ENCODE results near the gene NDRG3.

Gene NDRG3

GRCh38 chr20:36605399-36606157, 140.3 kb downstream of the NDRG3 start, which contains the start of gene RAB5IF:
TSS of gene RAB5IF (plus strand) at chr20:36605779. CDS start at chr20:36605952, 173 bp downstream.
- peak; percentile 99 for DNase-seq

GRCh38 chr20:36604952-36605398, 140.9 kb downstream of the NDRG3 start:
- DNase-seq, result peak; percentile 29 to 57

Measured in inflammatory macrophage (primary cell).